Measurements from ENCODE around the gene SEMA4C. TPM values are rescaled to one million over a fixed set of nuclear protein-coding genes. Genes with fewer than 3 reads are reported as not detected.
A peak's percentile ranks its signal among the peaks of the same experiment; 100 is the strongest.

SEMA4C gene
- total RNA-seq, 1 donor from 2014 or later: 24.8 TPM

DNA sequence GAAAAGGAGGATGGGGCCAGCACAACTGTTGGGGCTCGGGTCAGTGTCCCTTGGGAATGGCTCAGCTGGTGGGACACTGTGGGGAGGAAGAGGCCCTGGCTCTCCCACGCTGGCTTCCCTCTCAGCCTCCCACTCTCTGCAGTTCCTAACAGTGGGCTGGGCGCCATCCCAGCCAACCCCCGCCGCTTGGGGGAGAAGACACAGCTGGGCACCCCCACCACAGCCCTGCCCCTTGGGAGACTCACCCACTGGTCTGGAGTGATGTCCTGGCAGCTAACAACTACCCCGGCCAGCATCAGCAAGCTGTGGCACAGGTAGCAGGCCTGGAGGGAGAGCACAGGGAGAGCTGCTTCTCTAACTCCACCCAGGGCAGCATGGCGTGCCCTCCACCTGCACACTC, 8.3 kb upstream of the SEMA4C start:
- H3K4me1 Mint-ChIP-seq (ENCODE audit: low read depth): peaks cover 29% of the 10 kb centered on the region
- H3K27ac Mint-ChIP-seq (ENCODE audit: unreplicated experiment): no peak overlapping the region

DNA sequence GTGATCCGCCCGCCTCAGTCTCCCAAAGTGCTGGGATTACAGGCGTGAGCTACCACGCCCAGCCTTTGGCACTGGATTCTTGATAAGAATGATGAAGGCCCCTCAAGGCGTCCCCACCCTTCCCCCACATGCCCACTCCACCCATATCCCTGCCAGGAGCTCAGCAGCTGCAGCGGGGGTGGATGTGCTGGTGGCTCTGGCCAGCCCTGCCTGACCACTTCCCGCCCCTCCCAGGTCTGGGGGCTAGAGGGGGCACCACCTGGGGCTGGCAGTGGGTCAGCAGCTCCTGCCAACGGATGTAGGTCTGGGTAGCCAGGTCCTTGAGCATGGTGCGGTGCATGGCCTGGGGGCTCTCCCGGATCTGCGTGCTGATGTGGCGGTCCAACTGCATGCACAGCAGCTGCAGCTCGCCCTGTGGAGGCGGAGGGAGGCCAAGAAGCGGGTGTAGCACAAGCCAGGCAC, 7.8 kb upstream of the SEMA4C start:
- H3K27me3 Mint-ChIP-seq (ENCODE audit: low read depth): no peaks in the 10 kb centered on the region
- H3K27ac Mint-ChIP-seq (ENCODE audit: unreplicated experiment): no peak overlapping the region
- no peaks in the 10 kb centered on the region for H3K9me3 Mint-ChIP-seq (ENCODE audit: low read depth)
- DNase-seq (ENCODE audit: low spot score): no peak
- no peak overlapping the region for H3K4me3 Mint-ChIP-seq (ENCODE audit: unreplicated experiment)
- H3K4me1 Mint-ChIP-seq (ENCODE audit: low read depth): peaks cover 34% of the 10 kb centered on the region
- TF ChIP-seq, protein P1, sequence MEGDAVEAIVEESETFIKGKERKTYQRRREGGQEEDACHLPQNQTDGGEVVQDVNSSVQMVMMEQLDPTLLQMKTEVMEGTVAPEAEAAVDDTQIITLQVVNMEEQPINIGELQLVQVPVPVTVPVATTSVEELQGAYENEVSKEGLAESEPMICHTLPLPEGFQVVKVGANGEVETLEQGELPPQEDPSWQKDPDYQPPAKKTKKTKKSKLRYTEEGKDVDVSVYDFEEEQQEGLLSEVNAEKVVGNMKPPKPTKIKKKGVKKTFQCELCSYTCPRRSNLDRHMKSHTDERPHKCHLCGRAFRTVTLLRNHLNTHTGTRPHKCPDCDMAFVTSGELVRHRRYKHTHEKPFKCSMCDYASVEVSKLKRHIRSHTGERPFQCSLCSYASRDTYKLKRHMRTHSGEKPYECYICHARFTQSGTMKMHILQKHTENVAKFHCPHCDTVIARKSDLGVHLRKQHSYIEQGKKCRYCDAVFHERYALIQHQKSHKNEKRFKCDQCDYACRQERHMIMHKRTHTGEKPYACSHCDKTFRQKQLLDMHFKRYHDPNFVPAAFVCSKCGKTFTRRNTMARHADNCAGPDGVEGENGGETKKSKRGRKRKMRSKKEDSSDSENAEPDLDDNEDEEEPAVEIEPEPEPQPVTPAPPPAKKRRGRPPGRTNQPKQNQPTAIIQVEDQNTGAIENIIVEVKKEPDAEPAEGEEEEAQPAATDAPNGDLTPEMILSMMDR (IDR thresholded peaks at IDR 0.05): no peak
- H3K36me3 Mint-ChIP-seq (ENCODE audit: low read depth): no peaks in the 10 kb centered on the region

More for the DNA sequence above, 8.3 kb upstream of the SEMA4C start:
- no peaks in the 10 kb centered on the region for H3K9me3 Mint-ChIP-seq (ENCODE audit: low read depth)
- H3K27me3 Mint-ChIP-seq (ENCODE audit: low read depth): no peaks in the 10 kb centered on the region
- no peak for DNase-seq (ENCODE audit: low spot score)
- no peaks in the 10 kb centered on the region for H3K36me3 Mint-ChIP-seq (ENCODE audit: low read depth)
- TF ChIP-seq, protein P1 (IDR thresholded peaks at IDR 0.05): no peak
- H3K4me3 Mint-ChIP-seq (ENCODE audit: unreplicated experiment): no peak overlapping the region

DNA sequence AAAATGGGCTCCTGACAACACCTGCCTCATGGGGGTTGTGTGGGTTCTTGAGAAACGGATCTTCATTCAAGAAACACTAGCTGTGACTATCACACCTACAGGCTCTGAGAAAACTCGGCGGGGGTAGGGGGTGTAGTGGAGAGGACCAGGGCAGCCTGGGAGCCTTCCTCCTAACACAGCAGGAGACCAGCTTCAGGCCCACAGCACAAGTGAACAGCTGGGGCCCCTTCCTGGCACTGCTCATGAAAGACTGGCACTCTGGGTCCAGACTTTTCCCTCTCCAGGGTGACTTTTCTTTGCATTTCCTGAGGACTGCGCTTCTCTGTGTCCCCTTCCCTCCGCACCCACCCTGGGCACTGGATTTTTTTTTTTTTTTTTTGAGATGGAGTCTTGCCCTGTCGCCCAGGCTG, 7.2 kb upstream of the SEMA4C start:
- TF ChIP-seq, protein P1 (IDR thresholded peaks at IDR 0.05): no peak
- H3K27ac Mint-ChIP-seq (ENCODE audit: unreplicated experiment): no peak overlapping the region
- no peak for DNase-seq (ENCODE audit: low spot score)
- no peaks in the 10 kb centered on the region for H3K27me3 Mint-ChIP-seq (ENCODE audit: low read depth)
- H3K4me3 Mint-ChIP-seq (ENCODE audit: unreplicated experiment): no peak overlapping the region
- peaks cover 36% of the 10 kb centered on the region for H3K4me1 Mint-ChIP-seq (ENCODE audit: low read depth)
- no peaks in the 10 kb centered on the region for H3K9me3 Mint-ChIP-seq (ENCODE audit: low read depth)
- no peaks in the 10 kb centered on the region for H3K36me3 Mint-ChIP-seq (ENCODE audit: low read depth)

DNA sequence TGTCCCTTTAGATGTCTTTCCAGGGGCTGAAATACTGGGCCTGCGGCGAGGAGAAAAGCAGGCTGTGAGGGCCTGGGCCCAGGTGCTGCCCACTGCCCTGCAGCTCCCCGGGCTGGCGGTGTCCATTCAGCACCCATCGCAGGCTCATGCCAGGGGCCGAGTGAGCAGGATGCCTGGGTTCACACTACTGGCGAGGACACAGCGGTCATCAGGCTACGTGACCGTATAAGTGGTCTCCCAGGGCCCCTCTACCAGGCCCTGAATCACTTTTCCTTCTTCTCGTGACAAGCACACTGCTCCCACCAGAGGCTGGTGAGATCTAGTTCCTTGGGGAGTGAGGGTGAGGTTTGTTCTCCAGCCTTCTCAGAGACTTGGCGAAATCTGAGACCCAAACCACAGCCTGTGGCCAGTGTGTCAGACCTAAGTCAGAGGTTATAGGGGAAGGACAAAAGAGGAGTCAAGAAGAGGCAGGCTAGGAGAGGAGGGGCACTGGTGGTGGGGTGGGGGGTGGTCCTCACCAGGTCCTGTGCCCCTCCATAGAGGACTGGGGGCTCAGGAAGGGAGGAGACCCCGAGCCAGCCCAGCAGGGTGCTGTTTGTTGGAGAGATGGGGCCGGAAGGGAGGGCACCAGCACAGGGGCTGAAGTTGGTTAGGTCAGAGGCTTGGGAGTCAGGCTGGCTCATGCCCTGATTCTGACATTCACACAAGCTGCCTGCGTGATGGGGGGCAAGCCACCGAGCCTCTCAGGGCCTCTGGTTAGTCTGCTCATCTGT, 6.6 kb upstream of the SEMA4C start:
- H3K9me3 Mint-ChIP-seq (ENCODE audit: low read depth): no peaks in the 10 kb centered on the region
- TF ChIP-seq, protein P1 (IDR thresholded peaks at IDR 0.05): no peak
- peak overlapping the region; percentile 2 for H3K27ac Mint-ChIP-seq (ENCODE audit: unreplicated experiment)
- peaks cover 30% of the 10 kb centered on the region for H3K4me1 Mint-ChIP-seq (ENCODE audit: low read depth)
- H3K36me3 Mint-ChIP-seq (ENCODE audit: low read depth): no peaks in the 10 kb centered on the region
- no peak overlapping the region for H3K4me3 Mint-ChIP-seq (ENCODE audit: unreplicated experiment)
- no peaks in the 10 kb centered on the region for H3K27me3 Mint-ChIP-seq (ENCODE audit: low read depth)
- no peak for DNase-seq (ENCODE audit: low spot score)

DNA sequence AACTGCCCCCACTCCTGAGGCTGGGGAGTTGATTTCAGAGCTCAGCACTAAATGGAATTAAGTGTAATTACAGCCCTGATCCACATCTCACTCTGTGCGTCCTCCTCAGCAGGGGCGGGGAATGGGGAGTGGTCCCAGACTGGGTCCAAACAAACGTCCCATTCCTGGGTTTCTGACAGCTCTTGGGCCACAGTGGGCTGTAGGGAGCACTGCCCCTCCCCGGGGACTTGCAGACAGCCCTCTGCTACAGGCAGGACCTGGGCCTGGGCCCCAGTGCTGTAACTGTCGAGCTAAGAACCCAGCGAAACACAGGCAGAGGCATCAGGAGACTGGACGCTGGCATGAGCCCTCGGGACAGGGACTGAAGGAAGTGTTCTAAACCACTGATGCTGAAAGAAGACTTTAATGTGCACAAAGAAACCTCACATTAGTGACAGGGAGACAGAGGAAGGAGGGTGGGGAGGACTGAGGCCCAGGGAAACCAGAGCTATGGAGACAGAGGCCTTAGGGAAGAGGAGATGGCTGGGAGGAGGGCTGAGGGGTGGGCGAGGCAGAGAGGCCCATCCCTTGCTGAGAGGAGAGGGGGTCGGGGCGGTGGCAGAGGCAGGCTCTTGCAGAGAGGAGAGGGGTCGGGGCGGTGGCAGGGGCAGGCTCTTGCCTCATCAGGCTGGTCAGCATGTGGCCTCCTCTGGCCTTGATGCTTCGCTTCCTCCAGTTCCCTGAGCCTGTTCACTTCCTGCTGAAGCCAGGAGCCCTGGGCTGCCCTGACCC, 5.8 kb upstream of the SEMA4C start:
- Mint-ChIP-seq H3K4me3 (ENCODE audit: unreplicated experiment) (no peak overlapping the region), H3K4me1 (ENCODE audit: low read depth) (peaks cover 26% of the 10 kb centered on the region), H3K27ac (ENCODE audit: unreplicated experiment) (peak overlapping the region; percentile 74), H3K9me3 (ENCODE audit: low read depth) (no peaks in the 10 kb centered on the region), H3K36me3 (ENCODE audit: low read depth) (no peaks in the 10 kb centered on the region), H3K27me3 (ENCODE audit: low read depth) (no peaks in the 10 kb centered on the region)
- TF ChIP-seq, protein P1 (IDR thresholded peaks at IDR 0.05): no peak
- DNase-seq (ENCODE audit: low spot score): peak; percentile 81

All from chondrocyte (in vitro differentiated cells).